Limb (tissue), 2 donors: ENCODE results near the gene LRRC3.
"Not testable (repeated sequence)": the region's sequence is repeated elsewhere in the genome, so short reads cannot be mapped to it uniquely, and the experiment has no call there.

Source experiments
- DNase-seq, 2 donors: peaks; one replicate each; pipeline ENCODE4 v3.0.0-alpha.2; 2016; ENCODE audit errors: extremely low spot score in 2 of 2

The LRRC3 gene

GRCh38 chr21:44478124-44478800 lies 23.0 kb downstream of the LRRC3 start:
- DNase-seq, result no peak

- no peak for DNase-seq
These were observed 23.5 kb downstream of the LRRC3 start for GRCh38 chr21:44478801-44479167.

GRCh38 chr21:44479556-44480199 lies 24.4 kb downstream of the LRRC3 start:
- not testable (repeated sequence) for DNase-seq

- no peak for DNase-seq
These were observed 25.1 kb downstream of the LRRC3 start for GRCh38 chr21:44480200-44481053.

- DNase-seq, result no peak
These were observed 27.4 kb downstream of the LRRC3 start for GRCh38 chr21:44482581-44483287.

GRCh38 chr21:44483288-44484237 lies 28.3 kb downstream of the LRRC3 start:
- no peak for DNase-seq

GRCh38 chr21:44484498-44485253 lies 29.4 kb downstream of the LRRC3 start:
- no peak for DNase-seq

GRCh38 chr21:44485254-44485793 lies 30.0 kb downstream of the LRRC3 start:
- no peak for DNase-seq

- DNase-seq, result no peak
These were observed 30.5 kb downstream of the LRRC3 start for GRCh38 chr21:44485796-44486195.

- DNase-seq, result no peak
These were observed 31.0 kb downstream of the LRRC3 start for GRCh38 chr21:44486302-44486701.

- DNase-seq, result no peak
These were observed 32.5 kb downstream of the LRRC3 start for GRCh38 chr21:44487831-44488230.

- DNase-seq, result no peak
These were observed 34.7 kb downstream of the LRRC3 start for GRCh38 chr21:44489962-44490361.

GRCh38 chr21:44490405-44490804 lies 35.1 kb downstream of the LRRC3 start:
- no peak for DNase-seq

- DNase-seq, result no peak
These were observed 35.5 kb downstream of the LRRC3 start for GRCh38 chr21:44490816-44491215.

GRCh38 chr21:44492567-44493385 lies 37.5 kb downstream of the LRRC3 start:
- DNase-seq, result no peak

- DNase-seq, result no peak
These were observed 39.1 kb downstream of the LRRC3 start for GRCh38 chr21:44494418-44494817.

- no peak for DNase-seq
These were observed 39.6 kb downstream of the LRRC3 start for GRCh38 chr21:44494956-44495355.

- DNase-seq, result no peak
These were observed 40.6 kb downstream of the LRRC3 start for GRCh38 chr21:44495611-44496563.
